HEK293 (cell line): ENCODE measurements around the gene FOSL1.
"Not testable (repeated sequence)": the region's sequence is repeated elsewhere in the genome, so short reads cannot be mapped to it uniquely, and the experiment has no call there.

ENCODE experiments used
- CTCF ChIA-PET: fragments of 350-600 bp; formaldehyde crosslinking; extraction: SDS; loops from one replicate; lab custom pipeline; 2021; ENCODE audit warnings: antibody characterized with exemption; lab: Yijun Ruan, JAX
- POLR2A ChIA-PET: fragments of 300-600 bp; formaldehyde crosslinking; extraction: SDS; loops from one replicate; lab custom pipeline; 2020; ENCODE audit warnings: antibody characterized with exemption, inconsistent platforms; lab: Yijun Ruan, JAX
- H3K27ac ChIP-seq: fragments of 200-500 bp; sonication (Bioruptor generic); 2 replicates; pipeline ENCODE4 v1.5.1; 2014; ENCODE audit warnings: low read depth, low read length, control low read depth, inconsistent platforms; ENCODE audit errors: extremely low read depth
- H3K36me3 ChIP-seq, 2 experiments: fragments of 200-500 bp in 1 of 2; sonication (Bioruptor generic) in 1 of 2; 1 replicate in 1 of 2; 2 replicates in 1 of 2; pipeline ENCODE4 v1.5.1; 2014 to 2017; ENCODE audit warnings: inconsistent platforms in 2 of 2, low read length in 2 of 2; ENCODE audit not compliant: control insufficient read depth in 2 of 2, insufficient read depth in 1 of 2
- H3K4me1 ChIP-seq: fragments of 200-500 bp; sonication (Bioruptor generic); 2 replicates; pipeline ENCODE4 v1.5.1; 2014; ENCODE audit warnings: mild to moderate bottlenecking, low read length, inconsistent platforms; ENCODE audit not compliant: control insufficient read depth, insufficient read depth
- H3K4me3 ChIP-seq: 2 replicates; pipeline ENCODE4 v1.5.1; 2011; ENCODE audit warnings: low read depth, mild to moderate bottlenecking, control low read depth, low read length, moderate library complexity
- H3K9me3 ChIP-seq: fragments of 200-500 bp; sonication (Bioruptor generic); 2 replicates; pipeline ENCODE4 v1.5.1; 2014; ENCODE audit warnings: low read depth, low read length, inconsistent platforms; ENCODE audit not compliant: control insufficient read depth, insufficient read depth
- KLF1 ChIP-seq: fragments of 450-650 bp; formaldehyde crosslinking; IDR thresholded peaks from 2 replicates; pipeline ENCODE4 v1.5.1; 2016; ENCODE audit warnings: missing biosample characterization, missing genetic modification characterization
- OVOL3 ChIP-seq: fragments of 450-650 bp; formaldehyde crosslinking; IDR thresholded peaks from 2 replicates; pipeline ENCODE4 v1.5.1; 2016; ENCODE audit warnings: missing biosample characterization, missing genetic modification characterization
- PBX3 ChIP-seq: sonication (generic); formaldehyde crosslinking; IDR thresholded peaks from 2 replicates; pipeline ENCODE4 v1.8.1; 2022; ENCODE audit warnings: mild to moderate bottlenecking, moderate library complexity, missing genetic modification reagents
- RBAK ChIP-seq: fragments of 450-650 bp; formaldehyde crosslinking; IDR thresholded peaks from 2 replicates; pipeline ENCODE4 v1.5.1; 2016; ENCODE audit warnings: missing biosample characterization, missing genetic modification characterization
- REPIN1 ChIP-seq: fragments of 450-650 bp; formaldehyde crosslinking; IDR thresholded peaks from 2 replicates; pipeline ENCODE4 v1.5.1; 2017; ENCODE audit warnings: missing biosample characterization, missing genetic modification characterization, low read depth
- ZBTB7A ChIP-seq: fragments of 450-650 bp; formaldehyde crosslinking; IDR thresholded peaks from 2 replicates; pipeline ENCODE4 v1.5.1; 2016; ENCODE audit warnings: low read depth, missing biosample characterization, missing genetic modification characterization
- ZNF10 ChIP-seq: fragments of 450-650 bp; formaldehyde crosslinking; IDR thresholded peaks from 2 replicates; pipeline ENCODE4 v1.5.1; 2017; ENCODE audit warnings: missing biosample characterization, missing genetic modification characterization
- ZNF239 ChIP-seq: fragments of 450-650 bp; formaldehyde crosslinking; IDR thresholded peaks from 2 replicates; pipeline ENCODE4 v1.5.1; 2016; ENCODE audit warnings: missing biosample characterization, missing genetic modification characterization
- ZNF274 ChIP-seq, 2 experiments: fragments of 200-500 bp in 1 of 2; fragments of 450-650 bp in 1 of 2; sonication (Bioruptor generic) in 1 of 2; formaldehyde crosslinking in 1 of 2; IDR thresholded peaks; 2 replicates each; pipeline versions ENCODE4 v1.5.1 to v1.6.1; 2014 to 2016; ENCODE audit warnings: borderline replicate concordance in 1 of 2, inconsistent platforms in 1 of 2, low read length in 1 of 2, missing biosample characterization in 1 of 2, missing genetic modification characterization in 1 of 2
- ZNF37A ChIP-seq: fragments of 450-650 bp; IDR thresholded peaks from 2 replicates; pipeline ENCODE4 v1.5.1; 2018; ENCODE audit warnings: missing biosample characterization, missing genetic modification characterization
- ZNF521 ChIP-seq: fragments of 450-650 bp; formaldehyde crosslinking; IDR thresholded peaks from 2 replicates; pipeline ENCODE4 v1.5.1; 2017; ENCODE audit warnings: missing biosample characterization, mild to moderate bottlenecking, missing genetic modification characterization
- ZNF654 ChIP-seq: fragments of 450-650 bp; formaldehyde crosslinking; IDR thresholded peaks from 2 replicates; pipeline ENCODE4 v1.5.1; 2016; ENCODE audit warnings: low read depth, missing biosample characterization, missing genetic modification characterization
- ZNF660 ChIP-seq: fragments of 450-650 bp; IDR thresholded peaks from 2 replicates; pipeline ENCODE4 v1.5.1; 2018; ENCODE audit warnings: missing biosample characterization, mild to moderate bottlenecking, missing genetic modification characterization
- ZNF670 ChIP-seq: fragments of 450-650 bp; formaldehyde crosslinking; IDR thresholded peaks from 2 replicates; pipeline ENCODE4 v1.5.1; 2016; ENCODE audit warnings: missing biosample characterization, missing genetic modification characterization, low read depth
- ZNF776 ChIP-seq: fragments of 450-650 bp; formaldehyde crosslinking; IDR thresholded peaks from 2 replicates; pipeline ENCODE4 v1.5.0; 2017; ENCODE audit warnings: missing biosample characterization, missing genetic modification characterization, borderline replicate concordance
- TF ChIP-seq, protein P1 (sequence below): fragments of 450-650 bp; formaldehyde crosslinking; IDR thresholded peaks from 2 replicates; pipeline ENCODE4 v1.5.1; 2016; ENCODE audit warnings: missing biosample characterization, missing genetic modification characterization
- TF ChIP-seq, protein P2 (sequence below): fragments of 450-650 bp; formaldehyde crosslinking; IDR thresholded peaks from 2 replicates; pipeline ENCODE4 v1.5.1; 2016; ENCODE audit warnings: missing biosample characterization, missing genetic modification characterization, borderline replicate concordance
- TF ChIP-seq, protein P3 (sequence below): fragments of 450-650 bp; formaldehyde crosslinking; IDR thresholded peaks from 2 replicates; pipeline ENCODE4 v1.5.1; 2016; ENCODE audit warnings: missing biosample characterization, missing genetic modification characterization, low read depth

FOSL1 gene

GRCh38 chr11:65849771-65850216 lies 50.4 kb downstream of the FOSL1 start (continued):
- TF ChIP-seq, protein P1, sequence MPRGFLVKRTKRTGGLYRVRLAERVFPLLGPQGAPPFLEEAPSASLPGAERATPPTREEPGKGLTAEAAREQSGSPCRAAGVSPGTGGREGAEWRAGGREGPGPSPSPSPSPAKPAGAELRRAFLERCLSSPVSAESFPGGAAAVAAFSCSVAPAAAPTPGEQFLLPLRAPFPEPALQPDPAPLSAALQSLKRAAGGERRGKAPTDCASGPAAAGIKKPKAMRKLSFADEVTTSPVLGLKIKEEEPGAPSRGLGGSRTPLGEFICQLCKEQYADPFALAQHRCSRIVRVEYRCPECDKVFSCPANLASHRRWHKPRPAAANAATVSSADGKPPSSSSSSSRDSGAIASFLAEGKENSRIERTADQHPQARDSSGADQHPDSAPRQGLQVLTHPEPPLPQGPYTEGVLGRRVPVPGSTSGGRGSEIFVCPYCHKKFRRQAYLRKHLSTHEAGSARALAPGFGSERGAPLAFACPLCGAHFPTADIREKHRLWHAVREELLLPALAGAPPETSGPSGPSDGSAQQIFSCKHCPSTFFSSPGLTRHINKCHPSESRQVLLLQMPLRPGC = no peak
- TF ChIP-seq ZBTB7A (tag by site-specific recombination) = no peak
- no peak for TF ChIP-seq OVOL3 (tag by site-specific recombination)
- TF ChIP-seq, protein P2, sequence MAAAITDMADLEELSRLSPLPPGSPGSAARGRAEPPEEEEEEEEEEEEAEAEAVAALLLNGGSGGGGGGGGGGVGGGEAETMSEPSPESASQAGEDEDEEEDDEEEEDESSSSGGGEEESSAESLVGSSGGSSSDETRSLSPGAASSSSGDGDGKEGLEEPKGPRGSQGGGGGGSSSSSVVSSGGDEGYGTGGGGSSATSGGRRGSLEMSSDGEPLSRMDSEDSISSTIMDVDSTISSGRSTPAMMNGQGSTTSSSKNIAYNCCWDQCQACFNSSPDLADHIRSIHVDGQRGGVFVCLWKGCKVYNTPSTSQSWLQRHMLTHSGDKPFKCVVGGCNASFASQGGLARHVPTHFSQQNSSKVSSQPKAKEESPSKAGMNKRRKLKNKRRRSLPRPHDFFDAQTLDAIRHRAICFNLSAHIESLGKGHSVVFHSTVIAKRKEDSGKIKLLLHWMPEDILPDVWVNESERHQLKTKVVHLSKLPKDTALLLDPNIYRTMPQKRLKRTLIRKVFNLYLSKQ (tag by site-specific recombination) = no peak
- no peak for TF ChIP-seq ZNF10 (tag by site-specific recombination)
- no peak for TF ChIP-seq ZNF660 (tag by site-specific recombination)

GRCh38 chr11:65849366-65849765 lies 50.8 kb downstream of the FOSL1 start:
- no peaks in the 10 kb centered on the region for H3K4me1 ChIP-seq
- H3K36me3 ChIP-seq = peaks cover 0 to 32% of the 10 kb centered on the region in 2 experiments; a peak in 1 of 3 replicates
- H3K9me3 ChIP-seq = no peaks in the 10 kb centered on the region
- H3K27ac ChIP-seq = no peak overlapping the region
- POLR2A ChIA-PET = interaction anchor here (1.0 to 4.3 kb wide), 5 partner anchors 9 to 22 kb away, joined by 3 to 33 read pairs (median 3); partner anchors contain the start of genes CFL1, MUS81 and SNX32
- no peak overlapping the region for H3K4me3 ChIP-seq
- TF ChIP-seq RBAK (no peak), ZNF274 (IDR thresholded peaks at IDR 0.05; ENCODE audit: low read length) (no peak), ZNF274 (tag by site-specific recombination; IDR thresholded peaks at IDR 0.05; ENCODE audit: borderline replicate concordance) (no peak), ZNF660 (tag by site-specific recombination) (no peak), ZNF239 (tag by site-specific recombination) (no peak), ZNF776 (tag by site-specific recombination) (no peak), PBX3 (CRISPR knock-in tag) (no peak), ZNF37A (tag by site-specific recombination) (no peak), ZNF654 (no peak), KLF1 (no peak), REPIN1 (no peak), ZNF521 (tag by site-specific recombination) (no peak), ZNF670 (no peak)
- TF ChIP-seq, protein P3, sequence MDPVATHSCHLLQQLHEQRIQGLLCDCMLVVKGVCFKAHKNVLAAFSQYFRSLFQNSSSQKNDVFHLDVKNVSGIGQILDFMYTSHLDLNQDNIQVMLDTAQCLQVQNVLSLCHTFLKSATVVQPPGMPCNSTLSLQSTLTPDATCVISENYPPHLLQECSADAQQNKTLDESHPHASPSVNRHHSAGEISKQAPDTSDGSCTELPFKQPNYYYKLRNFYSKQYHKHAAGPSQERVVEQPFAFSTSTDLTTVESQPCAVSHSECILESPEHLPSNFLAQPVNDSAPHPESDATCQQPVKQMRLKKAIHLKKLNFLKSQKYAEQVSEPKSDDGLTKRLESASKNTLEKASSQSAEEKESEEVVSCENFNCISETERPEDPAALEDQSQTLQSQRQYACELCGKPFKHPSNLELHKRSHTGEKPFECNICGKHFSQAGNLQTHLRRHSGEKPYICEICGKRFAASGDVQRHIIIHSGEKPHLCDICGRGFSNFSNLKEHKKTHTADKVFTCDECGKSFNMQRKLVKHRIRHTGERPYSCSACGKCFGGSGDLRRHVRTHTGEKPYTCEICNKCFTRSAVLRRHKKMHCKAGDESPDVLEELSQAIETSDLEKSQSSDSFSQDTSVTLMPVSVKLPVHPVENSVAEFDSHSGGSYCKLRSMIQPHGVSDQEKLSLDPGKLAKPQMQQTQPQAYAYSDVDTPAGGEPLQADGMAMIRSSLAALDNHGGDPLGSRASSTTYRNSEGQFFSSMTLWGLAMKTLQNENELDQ (tag by site-specific recombination) = no peak
- TF ChIP-seq, protein P2 (tag by site-specific recombination) = no peak
- TF ChIP-seq, all 188 proteins: peak for 0
- CTCF ChIA-PET = interaction anchor here (2.3 to 4.5 kb wide), 2 partner anchors 11 to 36 kb away, joined by 9 to 22 read pairs; partner anchors contain the start of gene MUS81

DNA sequence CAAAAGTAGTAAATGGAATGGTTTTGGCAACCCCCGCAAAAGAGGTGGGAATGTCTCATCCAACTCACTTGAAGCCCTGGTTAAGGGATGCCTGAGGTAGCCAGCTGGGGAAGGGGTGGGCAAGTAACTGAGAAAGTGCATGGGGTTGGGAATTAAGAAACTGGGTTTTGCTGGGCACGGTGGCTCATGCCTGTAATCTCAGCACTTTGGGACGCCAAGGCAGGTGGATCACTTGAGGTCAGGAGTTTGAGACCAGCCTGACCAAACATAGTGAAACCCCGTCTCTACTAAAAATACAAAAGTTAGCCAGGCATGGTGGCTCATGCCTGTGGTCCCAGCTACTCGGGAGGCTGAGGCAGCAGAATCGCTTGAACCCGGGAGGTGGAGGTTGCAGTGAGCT lies 51.5 kb downstream of the FOSL1 start:
- not testable (repeated sequence) for H3K27ac ChIP-seq, H3K9me3 ChIP-seq, H3K4me3 ChIP-seq, H3K4me1 ChIP-seq
- ChIA-PET POLR2A (interaction anchor here (0.7 to 4.3 kb wide), 4 partner anchors 10 to 305 kb away, joined by 3 to 33 read pairs (median 9); partner anchors contain the start of genes CFL1 and MUS81), CTCF (interaction anchor here (0.7 to 4.5 kb wide), 3 partner anchors 11 to 265 kb away, joined by 3 to 22 read pairs (median 9); partner anchors contain the start of gene MUS81)
- H3K36me3 ChIP-seq = peaks cover 0 to 25% of the 10 kb centered on the region in 2 experiments; a peak in 1 of 3 replicates
